ENCODE results near the gene RASA4B.
"Not testable (repeated sequence)": the region's sequence is repeated elsewhere in the genome, so short reads cannot be mapped to it uniquely, and the experiment has no call there.

The RASA4B gene

GRCh38 chr7:102472126-102473041, 45.2 kb downstream of the RASA4B start:
- DNase-seq: no peak

GRCh38 chr7:102471791-102472125, 45.8 kb downstream of the RASA4B start:
- no peak for DNase-seq

- no peak for DNase-seq
These were observed 47.4 kb downstream of the RASA4B start for GRCh38 chr7:102469972-102470825.

GRCh38 chr7:102469351-102469971, 48.1 kb downstream of the RASA4B start:
- no peak for DNase-seq

GRCh38 chr7:102468478-102469350, 48.9 kb downstream of the RASA4B start:
- DNase-seq: no peak

GRCh38 chr7:102467581-102468477, 49.7 kb downstream of the RASA4B start:
- DNase-seq: no peak

GRCh38 chr7:102466097-102466496, 51.5 kb downstream of the RASA4B start:
- no peak for DNase-seq

GRCh38 chr7:102464577-102465280, 52.8 kb downstream of the RASA4B start, which contains the start of the genes ALKBH4 and LRWD1:
Gene ALKBH4, minus strand, starts transcription at chr7:102464863. Its CDS starts 27 bp downstream, at chr7:102464836.
Gene LRWD1, plus strand, starts transcription at chr7:102464984. Its CDS starts 97 bp downstream, at chr7:102465081.
- peak; percentile 95 for DNase-seq

- no peak for DNase-seq
These were observed 53.6 kb downstream of the RASA4B start for GRCh38 chr7:102463841-102464576.

GRCh38 chr7:102460467-102460866, 57.1 kb downstream of the RASA4B start:
- no peak for DNase-seq

GRCh38 chr7:102459221-102459844, 58.2 kb downstream of the RASA4B start:
- DNase-seq: no peak

GRCh38 chr7:102457352-102457924, 60.1 kb downstream of the RASA4B start:
- DNase-seq: no peak

GRCh38 chr7:102456327-102456726, 61.2 kb downstream of the RASA4B start:
- no peak for DNase-seq

- no peak for DNase-seq
These were observed 62.0 kb downstream of the RASA4B start for GRCh38 chr7:102455596-102455995.

GRCh38 chr7:102454932-102455331, 62.6 kb downstream of the RASA4B start:
- DNase-seq: not testable (repeated sequence)

GRCh38 chr7:102454468-102454867, 63.1 kb downstream of the RASA4B start:
- no peak for DNase-seq

GRCh38 chr7:102453319-102453718, 64.3 kb downstream of the RASA4B start:
- no peak for DNase-seq

- no peak for DNase-seq
These were observed 65.1 kb downstream of the RASA4B start for GRCh38 chr7:102452451-102452850.

All from stimulated activated CD4-positive, alpha-beta T cell treated with anti-CD3 and anti-CD28 coated beads, Interleukin-1b, Interleukin-23, amount 100 ng/mL, for 48 hours (primary cell).